CD4-positive, CD25-positive, alpha-beta regulatory T cell (primary cell): ENCODE data around the gene RUSF1. TPM values are rescaled to one million over a fixed set of nuclear protein-coding genes. Genes with fewer than 3 reads are reported as not detected.
"Not testable (repeated sequence)": the region's sequence is repeated elsewhere in the genome, so short reads cannot be mapped to it uniquely, and the experiment has no call there.

ENCODE experiments used
- ATAC-seq, 2 donors: fragments of 150-1000 bp; cut with Tn5 transposase; one replicate each; pipeline ENCODE4 v1.10.0; 2021; ENCODE audit warnings: low read depth in 2 of 2, moderate number of reproducible peaks in 2 of 2, moderate library complexity in 1 of 2
- DNase-seq, 3 donors: peaks; one replicate each; pipeline versions ENCODE4 v3.0.0 to v3.0.0-alpha.2; 2012 to 2022; ENCODE audit warnings: mixed read lengths in 1 of 3
- H3K27ac ChIP-seq: one replicate; pipeline ENCODE4 v1.7.0; 2013; ENCODE audit warnings: mild to moderate bottlenecking, low read length; ENCODE audit not compliant: insufficient read depth, poor library complexity, severe bottlenecking
- H3K27me3 ChIP-seq: one replicate; pipeline ENCODE4 v1.7.0; 2013; ENCODE audit warnings: low read length; ENCODE audit not compliant: control insufficient read depth, insufficient read depth
- H3K36me3 ChIP-seq: one replicate; pipeline ENCODE4 v1.7.0; 2013; ENCODE audit warnings: mild to moderate bottlenecking, low read length, moderate library complexity; ENCODE audit not compliant: control insufficient read depth, insufficient read depth
- H3K4me1 ChIP-seq: 2 replicates; pipeline ENCODE4 v1.7.0; 2013; ENCODE audit warnings: mild to moderate bottlenecking, low read length; ENCODE audit not compliant: insufficient read depth, control insufficient read depth, poor library complexity, severe bottlenecking
- H3K4me3 ChIP-seq: one replicate; pipeline ENCODE4 v1.7.0; 2013; ENCODE audit warnings: low read depth, mild to moderate bottlenecking, low read length, moderate library complexity
- H3K9me3 ChIP-seq, 2 experiments: 1 replicate in 1 of 2; 2 replicates in 1 of 2; pipeline ENCODE4 v1.7.0; 2013; ENCODE audit warnings: low read length in 2 of 2, mild to moderate bottlenecking in 1 of 2, moderate library complexity in 1 of 2; ENCODE audit not compliant: control insufficient read depth in 2 of 2
- H3K27ac Mint-ChIP-seq, 3 donors: one replicate each; pipeline ENCODE4 v1.8.0; 2020 to 2022; ENCODE audit warnings: mild to moderate bottlenecking in 3 of 3, mixed read lengths in 3 of 3, moderate library complexity in 2 of 3
- H3K27me3 Mint-ChIP-seq: one replicate; pipeline ENCODE4 v1.8.0; 2022; ENCODE audit warnings: mild to moderate bottlenecking, mixed read lengths
- H3K36me3 Mint-ChIP-seq: one replicate; pipeline ENCODE4 v1.8.0; 2020; ENCODE audit warnings: mixed read lengths
- H3K4me1 Mint-ChIP-seq, 4 donors: one replicate each; pipeline ENCODE4 v1.8.0; 2020 to 2022; ENCODE audit warnings: mixed read lengths in 4 of 4, mild to moderate bottlenecking in 1 of 4
- H3K4me3 Mint-ChIP-seq, 4 donors: one replicate each; pipeline ENCODE4 v1.8.0; 2020 to 2022; ENCODE audit warnings: mild to moderate bottlenecking in 4 of 4, mixed read lengths in 4 of 4, moderate library complexity in 3 of 4
- H3K9me3 Mint-ChIP-seq, 7 donors: one replicate each; pipeline ENCODE4 v1.8.0; 2020 to 2022; ENCODE audit warnings: mixed read lengths in 7 of 7, mild to moderate bottlenecking in 3 of 7, moderate library complexity in 2 of 7
- polyA plus RNA-seq, 4 donors: library from polyadenylated mRNA; unstranded; fragments of 300-500 nt; fragmentation: Illumina TruSeq; gene quantifications; one replicate each; pipeline ENCODE4 v1.2.3, GENCODE V29; 2021
- total RNA-seq: library from RNA; stranded (reverse); gene quantifications from one replicate; pipeline ENCODE4 v1.2.3, GENCODE V29; 2022

The RUSF1 gene
- total and polyA plus RNA-seq, 5 donors from 2014 or later, result 17.9 to 44.7 (median 21.6) TPM

DNA sequence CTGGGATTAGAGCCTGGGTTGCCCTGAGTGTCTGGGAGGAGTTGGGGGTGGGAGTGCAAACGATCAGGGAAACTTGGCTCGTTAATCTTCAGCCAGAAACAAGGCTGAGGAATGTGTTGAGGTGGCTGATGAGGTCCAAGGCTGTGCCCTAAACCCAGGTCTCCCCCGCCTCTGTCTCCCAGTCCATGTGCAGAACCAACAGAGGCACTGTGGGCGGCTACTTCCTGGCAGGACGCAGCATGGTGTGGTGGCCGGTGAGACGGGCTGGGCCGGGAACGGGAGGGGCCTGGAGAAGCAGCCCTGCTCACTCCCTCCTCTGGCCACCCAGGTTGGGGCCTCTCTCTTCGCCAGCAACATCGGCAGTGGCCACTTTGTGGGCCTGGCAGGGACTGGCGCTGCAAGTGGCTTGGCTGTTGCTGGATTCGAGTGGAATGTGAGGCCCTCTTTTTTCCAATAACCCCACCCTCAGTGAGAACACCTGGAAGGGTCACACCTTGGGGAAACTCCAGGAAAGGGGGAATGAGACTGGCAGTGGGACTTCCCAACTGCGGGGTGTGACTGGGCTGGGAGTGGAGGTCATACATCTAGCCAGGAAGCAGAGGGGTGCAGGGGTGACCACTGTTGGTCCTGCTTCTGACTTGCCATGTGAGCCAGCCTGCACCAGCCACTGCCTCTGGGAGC is 23.6 kb downstream of the RUSF1 start:
- no peak overlapping the region for H3K4me3 ChIP-seq
- Mint-ChIP-seq H3K27me3 (no peaks in the 10 kb centered on the region), H3K9me3 (no peaks in the 10 kb centered on the region), H3K4me1 (peaks cover 0 to 18% (median 5%) of the 10 kb centered on the region in 4 donors), H3K4me3 (peak overlapping the region in 1 of 4 donors; percentile 92), H3K36me3 (no peaks in the 10 kb centered on the region), H3K27ac (peak overlapping the region in 1 of 3 donors; percentile 64)
- ATAC-seq (no peak), DNase-seq (no peak)
- no peaks in the 10 kb centered on the region for H3K27me3 ChIP-seq
- H3K36me3 ChIP-seq, result no peaks in the 10 kb centered on the region
- H3K4me1 ChIP-seq, result peaks cover 12% of the 10 kb centered on the region
- H3K27ac ChIP-seq, result no peak overlapping the region
- H3K9me3 ChIP-seq, result no peaks in the 10 kb centered on the region

DNA sequence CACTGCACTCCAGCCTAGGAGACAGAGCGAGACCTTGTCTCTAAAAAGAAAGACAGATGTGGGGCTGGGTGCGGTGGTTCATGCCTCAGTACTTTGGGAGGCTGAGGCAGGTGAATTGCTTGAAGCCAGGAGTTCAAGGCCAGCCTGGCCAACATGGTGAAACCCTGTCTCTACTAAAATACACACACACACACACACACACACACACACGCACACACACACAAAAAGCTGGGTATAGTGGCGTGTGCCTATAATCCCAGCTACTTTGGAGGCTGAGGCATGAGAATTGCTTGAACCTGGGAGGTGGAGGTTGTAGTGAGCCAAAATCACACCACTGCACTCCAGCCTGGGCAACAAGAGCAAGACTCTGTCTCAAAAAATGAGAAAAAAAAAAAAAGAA is 24.1 kb downstream of the RUSF1 start:
- Mint-ChIP-seq H3K27ac (peak overlapping the region in 1 of 3 donors; percentile 64), H3K4me1 (peaks cover 0 to 18% (median 5%) of the 10 kb centered on the region in 4 donors)
- H3K36me3 ChIP-seq, H3K27me3 Mint-ChIP-seq, H3K4me3 ChIP-seq, H3K9me3 Mint-ChIP-seq, H3K36me3 Mint-ChIP-seq, ATAC-seq, H3K27me3 ChIP-seq, H3K27ac ChIP-seq, H3K9me3 ChIP-seq, DNase-seq, H3K4me3 Mint-ChIP-seq: not testable (repeated sequence)
- peaks cover 12% of the 10 kb centered on the region for H3K4me1 ChIP-seq

DNA sequence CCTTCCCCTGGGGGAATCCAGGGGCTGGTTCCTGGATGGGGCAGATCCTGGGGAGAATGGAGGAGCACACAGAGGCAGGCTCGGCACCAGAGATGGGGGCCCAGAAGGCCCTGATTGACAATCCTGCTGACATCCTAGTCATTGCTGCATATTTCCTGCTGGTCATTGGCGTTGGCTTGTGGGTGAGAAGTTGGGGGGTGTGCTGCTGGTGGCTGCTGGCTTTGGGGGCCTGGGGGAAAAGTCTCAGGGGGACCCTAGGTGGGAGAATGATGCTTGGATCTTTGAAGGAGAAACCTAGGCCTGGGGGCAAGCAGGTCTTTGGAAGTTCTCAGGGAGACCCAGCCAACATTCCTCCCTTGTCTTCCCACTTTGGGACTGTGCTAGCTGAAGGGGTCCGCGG is 25.1 kb downstream of the RUSF1 start, which contains the start of gene SLC5A2:
Gene SLC5A2 (plus strand): TSS at position 43 of the 400 bp plus-strand sequence. CDS start 14 bp downstream, at position 57.
- Mint-ChIP-seq H3K36me3 (no peaks in the 10 kb centered on the region), H3K4me1 (peaks cover 0 to 23% (median 5%) of the 10 kb centered on the region in 4 donors), H3K4me3 (peak within 1 kb of the TSS in 1 of 4 donors; percentile 80), H3K27ac (no peak within 1 kb of the TSS), H3K27me3 (no peaks in the 10 kb centered on the region), H3K9me3 (no peaks in the 10 kb centered on the region)
- no peak within 1 kb of the TSS for H3K4me3 ChIP-seq
- no peaks in the 10 kb centered on the region for H3K27me3 ChIP-seq
- peaks cover 12% of the 10 kb centered on the region for H3K4me1 ChIP-seq
- DNase-seq (no peak), ATAC-seq (no peak)
- H3K27ac ChIP-seq, result no peak within 1 kb of the TSS
- H3K9me3 ChIP-seq, result no peaks in the 10 kb centered on the region
- H3K36me3 ChIP-seq, result no peaks in the 10 kb centered on the region

DNA sequence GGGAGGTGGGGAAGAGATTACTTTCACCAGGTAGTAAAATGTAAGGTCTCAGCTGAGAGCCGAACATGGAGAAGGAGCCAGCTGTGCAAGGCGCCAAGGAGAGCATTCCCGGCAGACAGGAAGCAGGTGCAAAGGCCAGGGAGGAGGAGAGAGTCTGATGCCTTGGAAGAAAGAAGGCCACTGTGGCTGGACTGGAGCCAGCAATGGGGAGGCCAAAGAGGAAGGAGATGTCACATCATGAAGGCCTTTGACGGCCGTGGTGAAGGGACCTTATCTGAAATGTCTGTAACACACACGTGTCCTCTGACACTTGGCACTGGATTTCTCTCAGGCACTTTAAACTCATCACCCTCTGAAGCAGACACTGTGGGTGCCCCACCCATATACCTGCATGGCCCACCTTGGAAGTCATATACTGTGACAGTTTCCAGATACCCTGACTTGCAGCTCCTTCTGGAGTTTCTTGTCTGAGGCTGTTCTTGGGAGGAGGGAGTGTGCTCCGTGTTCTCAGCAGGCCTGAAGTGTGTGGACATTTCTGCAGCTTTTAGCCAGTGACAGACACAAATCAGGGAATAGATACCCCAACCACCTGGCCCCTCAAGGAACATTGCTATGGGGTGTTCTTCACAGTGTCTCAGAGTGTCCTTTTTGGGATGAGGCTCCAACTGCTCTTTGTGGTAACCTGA is 27.2 kb downstream of the RUSF1 start:
- Histone ChIP-seq H3K9me3 (no peaks in the 10 kb centered on the region), H3K4me3 (no peak overlapping the region), H3K36me3 (no peaks in the 10 kb centered on the region), H3K4me1 (peaks cover 15% of the 10 kb centered on the region), H3K27me3 (no peaks in the 10 kb centered on the region), H3K27ac (no peak overlapping the region)
- DNase-seq (no peak), ATAC-seq (no peak)
- Mint-ChIP-seq H3K4me3 (no peak overlapping the region), H3K9me3 (no peaks in the 10 kb centered on the region), H3K4me1 (peaks cover 0 to 25% (median 2%) of the 10 kb centered on the region in 4 donors), H3K27ac (no peak overlapping the region), H3K36me3 (no peaks in the 10 kb centered on the region), H3K27me3 (no peaks in the 10 kb centered on the region)

DNA sequence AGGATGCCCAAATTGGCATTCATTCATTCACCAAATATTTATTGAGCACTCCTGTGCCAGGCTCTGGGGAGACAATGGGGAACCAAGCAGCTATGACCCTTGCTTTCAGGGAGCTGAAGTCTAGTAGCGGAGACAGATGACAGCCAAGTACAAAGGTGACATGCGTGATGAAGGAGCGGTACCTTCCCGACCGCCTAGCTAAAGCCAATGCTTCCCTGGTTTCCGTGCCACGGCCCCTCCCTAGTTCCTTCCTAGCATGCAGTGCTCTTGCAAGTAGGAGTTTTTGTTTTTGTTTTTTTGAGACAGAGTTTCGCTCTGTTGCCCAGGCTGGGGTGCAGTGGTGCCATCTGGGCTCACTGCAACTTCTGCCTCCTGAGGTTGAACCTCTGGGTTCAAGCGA is 28.4 kb downstream of the RUSF1 start:
- peak overlapping the region in 1 of 3 donors; percentile 83 for H3K27ac Mint-ChIP-seq
- peak overlapping the region in 1 of 4 donors; percentile 41 for H3K4me3 Mint-ChIP-seq

DNA sequence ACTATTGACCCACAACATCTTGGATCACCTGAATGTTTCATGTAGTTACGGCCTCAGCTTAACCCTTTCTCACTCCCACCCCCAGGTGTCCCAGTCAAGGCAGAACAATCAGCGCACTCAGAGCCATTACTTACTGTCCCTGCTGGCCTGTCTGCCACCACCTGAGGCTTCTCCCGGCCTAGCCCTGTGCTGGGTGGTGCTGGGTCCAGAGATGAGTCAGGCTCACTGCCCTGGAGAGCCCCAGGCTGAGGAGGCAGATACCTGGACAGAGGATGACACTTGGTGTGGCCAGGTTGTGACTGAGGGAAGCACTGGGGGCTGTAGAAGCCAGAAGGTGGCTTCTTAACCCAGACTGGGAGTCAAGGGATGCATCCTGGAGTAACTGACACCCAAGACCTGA is 29.2 kb downstream of the RUSF1 start:
- ATAC-seq (no peak), DNase-seq (no peak)
- Histone ChIP-seq H3K4me1 (peaks cover 19% of the 10 kb centered on the region), H3K27me3 (no peaks in the 10 kb centered on the region), H3K4me3 (no peak overlapping the region), H3K9me3 (no peaks in the 10 kb centered on the region), H3K27ac (no peak overlapping the region), H3K36me3 (no peaks in the 10 kb centered on the region)
- no peaks in the 10 kb centered on the region for H3K9me3 Mint-ChIP-seq
- H3K4me3 Mint-ChIP-seq, result peak overlapping the region in 2 of 4 donors; percentile 16 to 90
- no peaks in the 10 kb centered on the region for H3K27me3 Mint-ChIP-seq
- H3K27ac Mint-ChIP-seq, result no peak overlapping the region
- H3K4me1 Mint-ChIP-seq, result peaks cover 0 to 21% (median 1%) of the 10 kb centered on the region in 4 donors
- no peaks in the 10 kb centered on the region for H3K36me3 Mint-ChIP-seq

More for the DNA sequence above, 28.4 kb downstream of the RUSF1 start:
- H3K4me1 Mint-ChIP-seq, result peaks cover 0 to 21% (median 1%) of the 10 kb centered on the region in 4 donors
- Histone ChIP-seq H3K9me3 (no peaks in the 10 kb centered on the region), H3K4me1 (peaks cover 19% of the 10 kb centered on the region), H3K4me3 (no peak overlapping the region), H3K27me3 (no peaks in the 10 kb centered on the region), H3K36me3 (no peaks in the 10 kb centered on the region), H3K27ac (no peak overlapping the region)
- no peaks in the 10 kb centered on the region for H3K27me3 Mint-ChIP-seq
- H3K9me3 Mint-ChIP-seq, result no peaks in the 10 kb centered on the region
- ATAC-seq, result no peak
- no peaks in the 10 kb centered on the region for H3K36me3 Mint-ChIP-seq
- no peak for DNase-seq

DNA sequence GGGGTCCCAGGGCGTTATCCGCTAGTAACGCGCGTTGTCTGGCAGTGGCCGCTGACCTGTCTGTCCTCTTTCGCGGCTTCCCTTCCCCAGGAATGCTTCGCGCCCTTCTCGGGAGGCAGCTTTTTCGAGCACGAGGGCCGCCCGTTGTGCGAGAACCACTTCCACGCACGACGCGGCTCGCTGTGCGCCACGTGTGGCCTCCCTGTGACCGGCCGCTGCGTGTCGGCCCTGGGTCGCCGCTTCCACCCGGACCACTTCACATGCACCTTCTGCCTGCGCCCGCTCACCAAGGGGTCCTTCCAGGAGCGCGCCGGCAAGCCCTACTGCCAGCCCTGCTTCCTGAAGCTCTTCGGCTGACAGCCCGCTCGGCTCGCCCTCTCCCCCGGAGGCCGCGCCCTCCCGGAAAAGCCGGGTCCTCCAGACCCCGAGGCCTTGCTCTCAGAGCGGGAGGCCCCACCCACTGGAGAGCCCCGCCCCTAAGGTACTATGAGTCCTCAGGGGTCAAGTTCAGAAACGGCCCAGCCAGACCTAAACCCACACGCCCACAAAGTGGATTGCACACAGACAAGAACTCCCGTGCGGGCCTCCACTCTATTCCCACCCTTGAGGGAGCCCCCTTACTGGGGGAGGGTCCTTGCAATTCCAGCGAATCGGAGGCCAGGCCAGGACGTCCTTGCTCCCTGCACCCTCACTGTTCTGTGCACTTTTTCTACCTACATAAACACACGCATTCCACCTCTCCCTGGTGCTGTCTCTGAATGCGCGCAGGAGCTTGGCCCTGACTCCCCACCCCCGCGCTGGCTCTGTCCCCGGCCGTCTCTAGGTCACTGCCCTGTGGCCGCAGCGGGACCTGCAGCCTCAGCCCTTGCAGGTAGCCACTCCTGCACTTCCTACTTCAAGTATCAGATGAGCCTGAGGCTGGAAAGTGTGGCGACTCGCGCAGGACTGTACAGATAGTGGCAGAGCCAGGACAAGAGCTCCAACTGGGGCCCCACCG is 30.7 kb downstream of the RUSF1 start:
- Histone ChIP-seq H3K27ac (peak overlapping the region; percentile 33), H3K9me3 (no peaks in the 10 kb centered on the region), H3K36me3 (no peaks in the 10 kb centered on the region), H3K4me1 (peaks cover 24% of the 10 kb centered on the region), H3K27me3 (no peaks in the 10 kb centered on the region), H3K4me3 (no peak overlapping the region)
- ATAC-seq (peak; percentile 8 to 17), DNase-seq (peak in 2 of 3 donors; percentile 37 to 50)
- Mint-ChIP-seq H3K27ac (peak overlapping the region; percentile 15 to 48 (median 26)), H3K9me3 (no peaks in the 10 kb centered on the region), H3K27me3 (peaks cover 4% of the 10 kb centered on the region), H3K4me3 (peak overlapping the region; percentile 79 to 90 (median 86)), H3K4me1 (peaks cover 0 to 24% (median 5%) of the 10 kb centered on the region in 4 donors), H3K36me3 (no peaks in the 10 kb centered on the region)
